Measurements from ENCODE around the gene SLX9.
"Not testable (repeated sequence)": the region's sequence is repeated elsewhere in the genome, so short reads cannot be mapped to it uniquely, and the experiment has no call there.

SLX9 gene

GRCh38 chr21:44965251-44966022 lies 25.6 kb downstream of the SLX9 start:
- DNase-seq, result no peak

DNA sequence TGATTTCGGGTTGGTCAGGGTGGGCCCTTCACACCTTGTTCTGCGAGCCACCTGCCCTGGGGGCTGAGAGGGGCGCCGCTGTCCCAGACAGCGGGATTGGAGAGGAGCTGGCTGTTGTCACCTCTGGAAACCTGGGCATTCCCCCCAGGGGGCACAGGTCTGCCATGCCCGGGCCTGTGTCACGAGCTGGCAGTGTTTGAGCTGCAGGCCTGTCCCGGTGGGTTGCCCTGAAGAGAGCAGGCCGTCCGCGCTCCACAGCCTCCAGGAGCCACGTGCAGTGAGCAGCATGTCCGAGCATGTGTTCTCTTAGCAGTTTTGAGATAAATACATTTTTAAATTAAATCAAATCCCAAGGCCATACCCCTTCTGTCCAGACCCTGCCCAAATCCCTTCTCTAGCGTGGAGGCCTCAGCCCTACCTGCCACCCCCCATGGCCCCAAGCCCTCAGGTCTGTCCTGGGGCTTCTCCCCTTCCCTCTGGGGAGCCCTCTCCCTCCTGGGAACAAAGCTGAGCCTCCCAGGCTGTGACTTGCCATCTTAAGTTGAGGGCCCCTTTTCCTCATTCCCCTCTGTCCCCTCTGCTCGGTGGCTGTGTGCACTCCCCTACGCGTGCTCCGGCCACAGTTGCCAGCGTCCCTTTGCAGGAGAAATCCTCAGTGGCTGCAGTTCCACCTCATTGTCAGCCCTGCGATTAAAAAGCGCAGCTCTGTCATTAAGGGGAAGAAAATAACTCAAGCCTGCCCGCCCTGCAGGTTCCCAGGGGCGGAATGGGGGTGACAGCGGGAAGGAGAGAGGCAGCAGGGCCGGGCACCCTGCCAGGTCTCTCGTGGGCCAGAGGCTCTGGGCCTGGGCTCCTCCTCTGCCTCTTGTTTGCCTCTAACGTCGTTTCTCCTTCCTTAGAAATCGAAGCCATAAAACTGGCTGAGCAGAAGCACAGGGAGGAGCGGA lies 26.6 kb downstream of the SLX9 start:
- no peak for DNase-seq

DNA sequence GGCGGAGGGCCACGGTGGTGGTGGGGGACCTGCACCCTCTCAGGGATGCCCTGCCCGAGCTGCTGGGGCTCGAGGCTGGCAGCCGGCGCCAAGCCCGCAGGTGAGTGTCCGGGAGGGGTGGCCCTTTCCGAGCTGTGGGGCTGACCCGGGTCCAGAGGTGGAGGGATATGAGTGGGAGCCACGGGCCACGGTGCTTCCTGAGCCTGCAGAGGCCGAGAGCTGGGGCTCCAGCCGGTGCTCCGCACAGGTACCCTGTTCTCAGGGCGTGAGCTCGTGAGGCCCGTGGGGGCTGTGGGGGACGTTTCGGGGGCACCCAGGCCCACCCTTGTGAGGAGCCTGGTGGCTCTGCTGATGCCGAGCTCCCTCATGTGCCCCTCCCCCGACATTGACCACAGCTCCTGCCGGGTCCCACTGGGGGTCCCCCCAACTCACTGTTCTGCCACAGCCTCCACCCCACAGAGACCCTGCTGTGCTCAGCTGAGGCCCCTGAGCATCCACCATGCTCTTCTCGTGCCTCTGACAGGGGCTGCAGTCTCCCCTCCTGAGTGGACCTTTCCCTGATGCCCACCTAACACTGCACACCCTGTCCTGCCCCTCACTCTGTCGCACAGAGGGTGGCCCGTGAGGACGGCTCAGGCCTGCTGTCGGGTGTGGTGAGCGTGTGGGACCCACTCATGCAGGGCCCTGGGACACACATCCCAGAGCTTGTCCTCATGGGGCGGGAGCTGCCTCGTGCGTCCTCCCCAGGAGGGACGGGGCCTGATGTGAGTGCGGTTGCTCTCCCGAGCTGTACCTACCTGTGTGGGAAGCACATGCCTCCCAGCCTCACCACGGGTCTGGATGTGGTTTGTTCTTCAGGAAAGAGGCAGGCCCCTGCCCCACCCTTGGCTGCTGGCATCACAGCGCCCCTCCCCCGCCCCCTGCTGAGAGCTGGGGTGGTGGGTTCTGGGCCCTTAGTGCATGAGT lies 27.5 kb downstream of the SLX9 start:
- DNase-seq, result no peak

- no peak for DNase-seq
Measured at GRCh38 chr21:44969066-44969670, 29.3 kb downstream of the SLX9 start.

DNA sequence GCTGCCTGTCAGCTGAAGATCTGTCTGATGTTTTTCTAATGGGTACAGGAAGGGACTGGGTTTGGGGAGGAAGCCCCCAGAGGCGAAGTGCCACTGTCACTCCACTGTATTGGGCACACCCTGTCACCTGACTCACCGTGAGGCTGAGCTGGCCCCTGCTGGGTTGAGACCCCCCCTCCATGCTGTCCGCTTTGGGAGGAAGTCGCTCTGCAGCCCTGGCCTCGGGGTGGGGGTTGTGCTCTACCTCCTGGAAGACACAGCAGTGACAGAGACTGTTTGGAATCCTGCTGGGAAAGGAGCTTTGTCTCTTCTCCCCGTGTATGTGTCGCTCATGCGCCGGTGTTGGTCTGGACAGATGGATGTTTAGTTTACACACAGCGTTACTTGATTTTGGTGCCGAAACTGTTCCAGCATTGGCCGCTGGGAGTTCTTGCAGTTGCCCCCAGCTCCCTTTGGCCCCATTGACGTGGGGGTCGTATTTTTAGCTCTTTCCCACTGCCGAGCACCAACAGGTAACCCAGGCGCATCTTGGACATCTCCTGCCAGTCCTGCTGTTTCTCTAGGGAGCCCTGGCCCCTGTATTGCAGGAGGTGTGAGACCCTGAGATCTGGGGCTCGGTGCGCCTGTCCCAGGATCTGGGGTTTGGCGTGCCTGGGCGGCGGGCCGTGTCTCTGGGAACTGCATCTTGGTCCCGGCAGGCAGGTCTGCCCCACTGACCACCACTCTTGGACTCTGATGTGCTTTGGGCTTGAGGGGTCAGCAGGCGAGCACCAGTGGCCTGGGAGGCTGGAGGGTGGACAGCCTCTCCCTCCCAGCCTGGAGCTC lies 30.3 kb downstream of the SLX9 start:
- no peak for DNase-seq

DNA sequence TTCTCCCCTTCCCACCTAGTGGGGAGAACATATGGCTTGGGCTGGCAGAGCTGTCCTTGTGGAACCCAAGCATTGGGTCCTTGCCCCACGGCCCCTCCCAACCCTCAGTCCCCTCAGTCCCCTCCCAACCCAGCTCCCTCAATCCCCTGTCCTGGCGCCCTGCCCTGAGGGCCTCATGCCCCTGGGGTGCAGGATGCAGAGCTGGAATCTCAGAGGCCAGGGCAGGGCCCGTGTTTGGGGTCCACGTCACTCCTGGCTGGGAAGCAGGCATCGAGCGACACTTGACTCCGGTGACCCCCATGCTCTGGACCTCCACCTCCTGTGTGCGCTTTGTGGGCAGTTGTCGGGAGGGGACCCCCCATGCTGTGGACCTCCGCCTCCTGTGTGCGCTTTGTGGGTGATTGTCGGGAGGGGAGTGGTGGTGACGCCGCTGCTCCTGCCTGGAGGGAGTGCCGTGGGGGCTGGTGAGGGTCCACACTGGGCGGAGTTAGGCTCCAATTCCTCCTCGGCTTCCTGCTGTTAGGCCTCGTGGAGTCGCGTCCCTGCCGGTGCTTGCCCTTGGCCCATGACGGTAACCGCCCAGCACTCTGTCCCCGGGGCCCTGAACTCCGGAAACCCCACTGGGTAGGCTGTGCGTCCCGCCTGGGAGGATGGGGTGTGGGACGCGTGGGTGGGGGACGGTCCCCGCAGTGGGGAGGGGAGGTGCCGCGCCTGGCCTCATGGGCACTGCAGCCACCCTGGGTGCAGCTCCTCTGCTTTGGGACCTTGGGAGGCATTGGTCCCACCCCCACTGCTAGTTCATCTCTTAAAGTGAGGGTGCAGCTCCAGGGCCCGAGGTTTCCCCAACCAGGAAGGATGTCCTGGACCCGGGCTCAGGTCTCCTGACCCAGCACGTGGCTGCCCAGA lies 31.2 kb downstream of the SLX9 start:
- no peak for DNase-seq

GRCh38 chr21:44971672-44971995 lies 31.8 kb downstream of the SLX9 start:
- DNase-seq, result no peak

DNA sequence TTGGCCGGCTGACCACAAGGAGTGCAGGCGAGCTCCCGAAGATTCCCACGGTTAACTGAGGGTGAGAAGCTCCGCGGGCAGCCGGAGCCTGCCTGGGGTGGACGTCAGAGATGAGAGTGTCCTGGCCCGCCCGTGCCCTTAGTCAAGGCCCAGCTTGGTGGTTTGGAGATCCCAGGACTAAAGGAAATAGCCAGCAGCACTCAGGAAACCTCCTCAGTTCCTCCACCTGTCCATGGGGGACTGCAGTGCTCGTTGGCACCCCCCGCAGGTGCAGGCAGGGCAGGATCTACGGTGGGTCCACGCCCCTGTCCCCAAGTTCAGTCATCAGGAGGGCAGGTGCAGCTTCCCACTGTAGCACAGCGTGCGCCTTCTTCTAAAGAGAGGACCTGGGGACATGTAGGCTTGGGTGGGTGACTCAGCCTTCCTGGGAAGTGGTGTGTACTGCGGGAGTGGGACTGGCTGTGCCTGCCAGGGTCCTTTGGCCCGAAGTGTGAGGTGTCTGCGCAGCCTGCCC lies 32.5 kb downstream of the SLX9 start:
- DNase-seq, result no peak

DNA sequence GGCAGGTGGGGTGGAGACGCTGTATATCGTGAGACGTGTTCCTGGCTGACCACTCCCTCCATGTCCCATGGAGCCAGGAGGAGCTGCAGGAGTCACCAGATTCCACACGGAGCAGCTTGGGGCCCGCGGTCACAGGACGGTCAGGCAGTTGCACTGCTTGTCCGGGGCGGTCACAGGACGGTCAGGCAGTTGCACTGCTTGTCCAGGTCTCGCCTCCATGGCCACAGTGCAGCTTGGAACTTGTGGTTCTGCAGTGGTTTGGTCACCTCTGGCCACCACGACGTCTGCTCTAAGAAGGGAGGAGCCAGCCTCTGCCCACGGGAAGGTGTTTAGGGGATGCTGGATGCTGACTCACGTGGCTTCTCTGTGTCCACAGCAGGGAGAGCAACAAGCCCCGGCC lies 33.0 kb downstream of the SLX9 start:
- no peak for DNase-seq

GRCh38 chr21:44973598-44973997 lies 33.8 kb downstream of the SLX9 start:
- no peak for DNase-seq

DNA sequence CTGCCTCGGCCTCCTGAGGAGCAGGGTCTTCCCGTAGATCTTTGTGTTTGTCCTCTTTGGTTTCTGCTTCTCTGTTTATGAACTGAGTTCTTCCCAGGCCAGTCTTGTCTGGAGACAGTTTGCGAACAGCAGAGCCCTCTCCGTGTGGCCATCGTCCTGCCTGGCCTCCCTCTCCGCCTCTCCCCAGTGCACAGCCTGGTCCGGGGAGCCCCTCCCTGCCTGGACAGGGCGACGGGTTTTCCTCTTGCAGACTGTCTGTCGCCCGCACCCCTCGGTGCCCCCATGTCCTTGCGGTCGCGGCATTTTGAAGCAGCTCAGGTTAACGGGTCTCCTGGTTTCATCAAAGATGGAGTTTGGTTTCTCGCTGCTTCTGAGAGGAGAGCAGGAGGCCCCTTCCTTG lies 34.8 kb downstream of the SLX9 start:
- no peak for DNase-seq

GRCh38 chr21:44975720-44976555 lies 36.1 kb downstream of the SLX9 start:
- no peak for DNase-seq

GRCh38 chr21:44976556-44977393 lies 36.9 kb downstream of the SLX9 start:
- DNase-seq, result not testable (repeated sequence)

DNA sequence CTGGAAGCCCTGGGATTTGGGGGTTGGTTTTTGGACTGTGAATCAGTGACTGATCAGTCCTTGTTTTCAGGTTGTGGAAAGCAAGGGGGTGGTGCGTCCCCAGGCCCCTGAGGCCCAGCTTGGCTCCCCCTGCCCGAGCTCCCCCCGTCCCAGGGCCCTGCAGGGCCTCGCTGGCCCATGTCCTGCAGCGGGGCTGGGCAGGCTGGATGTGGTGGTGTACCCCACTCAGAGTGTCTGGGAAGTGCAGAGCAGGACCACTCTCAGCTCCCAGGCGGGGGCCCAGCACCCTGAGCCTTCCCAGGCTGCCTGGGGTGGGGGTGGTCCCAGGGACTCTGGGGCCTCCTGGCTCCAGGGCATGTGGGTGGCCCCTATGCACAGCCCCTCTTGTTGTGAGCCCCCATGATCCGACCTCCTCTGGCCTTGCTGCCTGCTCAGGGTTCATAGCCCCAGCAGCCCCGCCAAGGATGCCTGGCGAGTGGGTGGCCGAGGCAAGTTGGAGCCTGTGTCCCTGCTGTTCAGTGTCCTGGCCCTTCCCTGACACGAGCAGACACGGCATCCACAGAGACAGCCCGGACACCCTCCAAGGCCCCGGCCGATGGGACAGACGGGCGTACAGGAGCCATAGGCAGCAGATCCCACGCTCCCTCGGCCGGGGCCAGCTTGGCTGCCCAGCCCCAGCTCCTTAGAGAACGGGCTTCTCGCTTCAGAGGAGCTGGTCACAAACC lies 37.9 kb downstream of the SLX9 start:
- DNase-seq, result no peak

DNA sequence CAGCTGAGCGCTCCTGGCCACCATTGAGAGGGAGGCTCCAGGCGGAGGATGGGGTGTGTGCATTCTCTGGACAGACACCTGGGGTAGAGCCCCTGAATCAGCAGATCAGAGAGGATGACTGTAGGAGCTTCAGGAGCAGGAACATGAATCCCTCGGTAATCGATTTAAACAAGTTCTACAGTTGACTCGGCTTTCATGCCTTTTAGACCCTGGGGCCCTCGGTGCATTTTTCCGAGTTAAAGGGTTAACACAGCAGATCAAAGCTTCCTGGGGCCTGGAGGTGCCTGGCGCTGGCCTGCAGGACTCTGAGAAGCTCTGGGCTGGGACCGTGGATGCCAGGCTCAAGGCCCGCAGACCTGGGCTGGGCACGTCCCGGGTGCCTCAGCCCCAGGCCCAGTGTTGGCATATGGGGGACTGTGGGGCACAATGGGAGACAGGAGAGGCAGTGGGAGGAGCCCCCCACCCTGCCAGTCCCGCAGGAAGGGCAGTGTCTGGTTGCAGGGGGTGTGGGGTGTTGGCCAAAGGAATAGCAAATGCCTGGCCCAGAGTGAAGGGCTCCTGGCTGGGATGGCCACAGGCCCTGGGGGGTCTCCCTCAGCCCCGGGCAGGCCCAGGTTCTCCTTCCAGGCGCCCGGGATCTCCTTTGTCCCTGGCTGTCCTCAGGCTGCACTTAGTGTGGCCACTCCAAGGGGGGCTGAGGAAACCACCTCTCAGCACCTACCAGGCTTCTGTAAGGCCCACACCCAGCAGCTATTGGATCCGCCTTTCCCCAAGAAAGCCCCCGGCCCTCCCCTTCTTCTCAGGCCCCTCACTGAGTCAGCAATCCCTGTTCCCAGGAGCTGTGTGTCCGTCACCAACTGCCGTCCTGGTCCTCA lies 40.1 kb downstream of the SLX9 start:
- DNase-seq, result no peak

All from SIG-M5 (cell line).